D721Med (cell line): ENCODE measurements around the gene SGIP1.

ENCODE experiments used
- DNase-seq: peaks from one replicate; pipeline ENCODE4 v3.0.0; 2011; ENCODE audit warnings: low spot score; ENCODE audit not compliant: insufficient read length
- FAIRE-seq: peaks from 2 replicates; lab custom pipeline; 2011; peaks lifted over from hg19 to GRCh38; lab: Jason Lieb, UNC
- TF ChIP-seq, protein P1 (sequence below): IDR thresholded peaks from 2 replicates; pipeline ENCODE4 v1.5.1; 2012; ENCODE audit warnings: mild to moderate bottlenecking, control low read depth; ENCODE audit not compliant: insufficient read depth; ENCODE audit errors: missing control alignments

The SGIP1 gene

DNA sequence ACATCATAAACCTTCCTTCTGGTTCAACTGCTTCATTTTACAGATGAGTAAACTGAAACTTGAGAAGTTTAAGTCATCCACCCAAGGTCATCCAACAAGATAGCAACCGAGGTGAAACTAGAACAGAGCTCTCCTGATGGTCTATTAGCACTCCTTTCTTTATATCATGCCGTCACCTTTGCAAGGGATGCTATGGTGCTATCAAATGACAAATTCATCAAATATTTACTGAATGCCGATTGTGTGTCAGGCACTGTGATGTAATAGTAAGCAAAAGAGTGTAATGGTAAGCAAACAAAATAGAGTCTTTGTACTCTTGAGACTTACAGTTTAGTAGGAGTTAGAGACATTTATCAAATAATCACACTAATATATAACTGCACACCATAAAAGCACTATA lies 14.0 kb upstream of the SGIP1 start:
- FAIRE-seq, result no peak
- TF ChIP-seq, protein P1, sequence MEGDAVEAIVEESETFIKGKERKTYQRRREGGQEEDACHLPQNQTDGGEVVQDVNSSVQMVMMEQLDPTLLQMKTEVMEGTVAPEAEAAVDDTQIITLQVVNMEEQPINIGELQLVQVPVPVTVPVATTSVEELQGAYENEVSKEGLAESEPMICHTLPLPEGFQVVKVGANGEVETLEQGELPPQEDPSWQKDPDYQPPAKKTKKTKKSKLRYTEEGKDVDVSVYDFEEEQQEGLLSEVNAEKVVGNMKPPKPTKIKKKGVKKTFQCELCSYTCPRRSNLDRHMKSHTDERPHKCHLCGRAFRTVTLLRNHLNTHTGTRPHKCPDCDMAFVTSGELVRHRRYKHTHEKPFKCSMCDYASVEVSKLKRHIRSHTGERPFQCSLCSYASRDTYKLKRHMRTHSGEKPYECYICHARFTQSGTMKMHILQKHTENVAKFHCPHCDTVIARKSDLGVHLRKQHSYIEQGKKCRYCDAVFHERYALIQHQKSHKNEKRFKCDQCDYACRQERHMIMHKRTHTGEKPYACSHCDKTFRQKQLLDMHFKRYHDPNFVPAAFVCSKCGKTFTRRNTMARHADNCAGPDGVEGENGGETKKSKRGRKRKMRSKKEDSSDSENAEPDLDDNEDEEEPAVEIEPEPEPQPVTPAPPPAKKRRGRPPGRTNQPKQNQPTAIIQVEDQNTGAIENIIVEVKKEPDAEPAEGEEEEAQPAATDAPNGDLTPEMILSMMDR, result no peak
- DNase-seq, result no peak

DNA sequence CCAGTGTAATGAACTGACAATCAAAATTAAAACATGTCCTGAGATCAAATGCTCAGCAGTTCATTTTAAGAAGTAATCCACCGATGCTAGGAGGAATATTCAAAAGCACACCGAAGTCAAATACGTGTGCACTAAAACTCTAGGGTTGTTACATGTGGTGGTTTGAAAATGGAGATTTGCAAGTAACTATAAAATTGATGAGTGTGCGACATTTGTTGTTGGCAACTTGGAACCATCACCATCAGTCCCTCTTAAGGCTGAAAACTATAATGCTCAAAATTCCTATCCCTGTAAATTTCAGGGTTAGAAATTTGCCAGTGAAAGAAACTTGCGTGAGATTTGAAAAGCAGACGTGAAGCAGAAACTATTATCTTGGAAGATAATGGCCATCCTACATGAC lies 13.3 kb upstream of the SGIP1 start:
- no peak for FAIRE-seq
- TF ChIP-seq, protein P1, result no peak
- no peak for DNase-seq

DNA sequence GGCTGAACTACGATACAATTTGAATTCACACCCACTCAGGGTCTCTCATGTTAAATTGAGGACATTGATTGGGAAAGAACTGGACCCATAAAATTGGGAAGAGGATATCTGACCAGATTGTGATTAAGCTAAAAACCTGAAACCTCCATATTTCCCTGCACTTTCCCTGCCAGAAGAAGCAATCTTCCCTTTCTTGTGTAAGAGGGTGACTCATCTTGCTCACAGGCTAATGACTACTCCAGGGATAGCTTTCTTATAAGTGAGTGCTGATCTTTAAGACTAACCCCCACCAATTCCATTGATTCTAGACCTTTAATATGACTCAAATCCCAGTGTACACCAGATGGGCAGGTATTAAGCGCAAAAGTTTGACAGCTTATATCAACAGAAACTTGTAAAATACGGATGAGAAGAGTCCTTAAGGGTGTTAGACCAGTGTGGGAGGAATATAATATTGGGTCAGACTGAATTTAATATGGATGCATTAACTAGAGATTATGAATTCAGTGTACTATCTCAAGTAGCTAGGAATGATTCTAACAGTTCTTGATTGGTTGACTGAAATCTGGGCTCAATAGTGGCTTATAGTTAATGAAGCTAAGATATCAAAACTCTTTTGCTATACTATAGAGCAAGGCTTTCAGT lies 12.1 kb upstream of the SGIP1 start:
- TF ChIP-seq, protein P1, result no peak
- peak; percentile 94 for FAIRE-seq
- no peak for DNase-seq

DNA sequence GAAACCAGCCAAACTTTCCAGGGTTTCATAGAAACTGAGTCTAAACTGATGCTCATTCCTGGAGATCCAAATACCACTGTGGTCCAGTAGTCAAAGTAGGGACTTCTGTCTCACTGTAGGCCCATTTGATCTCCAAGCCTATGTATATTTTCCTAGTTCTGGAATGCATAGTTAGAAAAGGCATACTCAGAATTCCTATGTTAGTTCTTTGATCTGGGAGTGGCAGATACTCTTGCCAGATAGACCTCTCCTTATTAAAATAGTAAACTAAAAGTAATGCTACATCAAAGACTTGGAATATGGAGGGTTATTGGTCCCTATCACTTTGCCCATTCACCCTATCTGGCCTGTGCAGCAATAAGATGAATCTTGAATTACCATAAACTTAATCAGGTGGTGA lies 10.4 kb upstream of the SGIP1 start:
- DNase-seq (no peak), FAIRE-seq (peak; percentile 16)
- TF ChIP-seq, protein P1, result no peak

DNA sequence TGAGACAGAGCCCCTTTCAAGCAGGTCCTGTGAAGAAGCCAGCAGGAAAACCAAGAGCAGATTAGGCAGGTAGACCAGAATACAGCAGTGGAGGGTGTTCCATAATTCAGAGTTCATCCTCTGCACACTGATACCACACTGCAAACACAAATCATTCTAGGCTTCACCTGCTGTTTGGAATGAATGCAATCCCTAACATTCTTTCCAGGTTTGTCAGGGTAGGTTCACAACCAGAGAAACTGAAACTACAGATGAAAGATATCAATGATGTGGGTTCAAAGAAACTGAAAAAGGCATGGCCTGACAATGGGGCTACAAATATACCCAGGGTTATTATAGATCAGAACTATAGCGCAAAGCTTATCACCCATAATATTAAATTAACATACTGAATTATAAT lies 8.9 kb upstream of the SGIP1 start:
- TF ChIP-seq, protein P1, result no peak
- DNase-seq (no peak), FAIRE-seq (peak; percentile 63)

DNA sequence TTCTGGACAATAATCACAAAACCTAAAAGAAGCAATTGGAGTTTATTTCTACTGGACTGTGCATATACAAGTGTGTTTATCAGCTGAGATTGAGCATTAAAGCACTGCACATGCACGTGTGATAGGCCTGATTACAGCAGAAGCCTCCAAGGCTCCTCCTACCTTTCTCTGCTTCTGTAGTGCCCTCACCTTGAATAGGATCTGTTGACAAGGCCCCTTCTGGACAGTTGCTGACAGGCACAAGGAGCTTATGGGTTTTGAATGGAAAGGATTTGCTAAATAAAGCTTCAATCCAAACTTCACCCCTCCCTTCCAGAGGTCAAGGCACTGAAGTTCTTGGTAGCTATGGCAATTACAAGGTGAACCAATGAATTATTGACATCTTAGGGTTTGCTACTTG lies 7.9 kb upstream of the SGIP1 start:
- TF ChIP-seq, protein P1, result no peak
- FAIRE-seq (peak; percentile 95), DNase-seq (no peak)

DNA sequence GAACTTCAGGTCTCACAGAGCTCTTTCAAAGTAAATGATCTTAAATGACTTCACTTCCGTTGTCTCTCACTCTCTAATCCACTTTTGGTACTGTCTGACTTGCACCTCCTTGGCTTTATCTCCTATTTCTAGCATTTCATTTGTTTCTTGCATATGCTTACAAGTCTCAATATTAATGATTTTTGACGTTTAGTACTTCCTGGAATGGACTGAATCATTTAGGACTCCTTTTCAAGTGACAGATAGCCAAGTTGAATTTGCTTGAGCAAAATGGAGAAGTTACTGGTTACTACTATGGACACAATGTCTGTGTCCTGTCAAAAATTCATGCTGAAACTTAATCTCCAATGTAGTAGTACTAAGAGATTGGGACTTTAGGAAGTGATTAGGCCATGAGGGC lies 7.0 kb upstream of the SGIP1 start:
- DNase-seq (no peak), FAIRE-seq (no peak)
- TF ChIP-seq, protein P1, result no peak
